Measurements from ENCODE around the gene COL5A2.

- TF ChIP-seq, protein P1, sequence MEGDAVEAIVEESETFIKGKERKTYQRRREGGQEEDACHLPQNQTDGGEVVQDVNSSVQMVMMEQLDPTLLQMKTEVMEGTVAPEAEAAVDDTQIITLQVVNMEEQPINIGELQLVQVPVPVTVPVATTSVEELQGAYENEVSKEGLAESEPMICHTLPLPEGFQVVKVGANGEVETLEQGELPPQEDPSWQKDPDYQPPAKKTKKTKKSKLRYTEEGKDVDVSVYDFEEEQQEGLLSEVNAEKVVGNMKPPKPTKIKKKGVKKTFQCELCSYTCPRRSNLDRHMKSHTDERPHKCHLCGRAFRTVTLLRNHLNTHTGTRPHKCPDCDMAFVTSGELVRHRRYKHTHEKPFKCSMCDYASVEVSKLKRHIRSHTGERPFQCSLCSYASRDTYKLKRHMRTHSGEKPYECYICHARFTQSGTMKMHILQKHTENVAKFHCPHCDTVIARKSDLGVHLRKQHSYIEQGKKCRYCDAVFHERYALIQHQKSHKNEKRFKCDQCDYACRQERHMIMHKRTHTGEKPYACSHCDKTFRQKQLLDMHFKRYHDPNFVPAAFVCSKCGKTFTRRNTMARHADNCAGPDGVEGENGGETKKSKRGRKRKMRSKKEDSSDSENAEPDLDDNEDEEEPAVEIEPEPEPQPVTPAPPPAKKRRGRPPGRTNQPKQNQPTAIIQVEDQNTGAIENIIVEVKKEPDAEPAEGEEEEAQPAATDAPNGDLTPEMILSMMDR (IDR thresholded peaks at IDR 0.05) = no peak
- no peak for TF ChIP-seq POLR2A (IDR thresholded peaks at IDR 0.05)
Observed at GRCh38 chr2:189020179-189020578, 159.4 kb downstream of the COL5A2 start.

Data from heart left ventricle (tissue), 13 donors.